HUES64 (cell line): Measurements from ENCODE around the gene ST8SIA5.

Experiments
- H3K27ac ChIP-seq: 2 replicates; pipeline ENCODE4 v1.7.0; 2013; ENCODE audit warnings: low read depth, low read length, inconsistent platforms
- H3K27me3 ChIP-seq: 2 replicates; pipeline ENCODE4 v1.6.1; 2013; ENCODE audit warnings: mild to moderate bottlenecking, low read length; ENCODE audit not compliant: insufficient read depth
- H3K36me3 ChIP-seq: 2 replicates; pipeline ENCODE4 v1.6.1; 2013; ENCODE audit warnings: mild to moderate bottlenecking, low read length; ENCODE audit not compliant: insufficient read depth
- H3K4me1 ChIP-seq: 2 replicates; pipeline ENCODE4 v1.6.1; 2013; ENCODE audit warnings: mild to moderate bottlenecking, low read length, moderate library complexity; ENCODE audit not compliant: insufficient read depth
- H3K4me3 ChIP-seq: 2 replicates; pipeline ENCODE4 v1.5.1; 2013; ENCODE audit warnings: mild to moderate bottlenecking, low read length, moderate library complexity
- H3K9ac ChIP-seq: 2 replicates; pipeline ENCODE4 v1.6.1; 2013; ENCODE audit warnings: mild to moderate bottlenecking, low read depth, low read length
- H3K9me3 ChIP-seq: 2 replicates; pipeline ENCODE4 v1.6.1; 2013; ENCODE audit warnings: low read depth, low read length; ENCODE audit not compliant: insufficient read depth
- WGBS: fragments of 150-250, 120-280 bp; methylation state at CpG from one replicate; pipeline ENCODE4 v1.1.7; 2013; ENCODE audit warnings: missing lambda C conversion rate; 5-methylcytosine and 5-hydroxymethylcytosine counted together

Gene ST8SIA5

DNA sequence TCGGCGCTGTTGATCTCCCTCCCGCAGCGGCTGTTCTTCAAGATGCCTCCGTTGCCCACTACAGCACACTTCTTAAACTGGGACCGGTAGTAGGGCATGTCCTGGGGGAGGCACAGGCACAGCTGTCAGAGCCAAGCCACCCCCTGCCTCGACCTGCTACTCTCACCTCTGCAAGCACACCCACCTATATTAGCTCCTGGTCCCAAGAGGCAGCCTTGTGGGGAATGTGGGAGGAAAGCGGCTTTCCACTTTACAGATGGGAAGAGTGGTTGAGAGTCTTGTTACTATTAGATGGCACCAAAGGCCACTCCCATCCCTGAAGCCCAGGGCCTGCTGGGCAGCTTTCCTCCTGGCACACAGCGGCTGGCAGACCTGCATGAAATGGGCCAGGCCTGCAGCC lies 70.7 kb downstream of the ST8SIA5 start:
- Histone ChIP-seq H3K9me3 (no peaks in the 10 kb centered on the region), H3K9ac (no peak overlapping the region), H3K4me1 (no peaks in the 10 kb centered on the region), H3K27me3 (no peaks in the 10 kb centered on the region), H3K27ac (no peak overlapping the region), H3K36me3 (no peaks in the 10 kb centered on the region), H3K4me3 (no peak overlapping the region)
- 96% methylated on average over 8 of the region's 9 CpGs for WGBS

DNA sequence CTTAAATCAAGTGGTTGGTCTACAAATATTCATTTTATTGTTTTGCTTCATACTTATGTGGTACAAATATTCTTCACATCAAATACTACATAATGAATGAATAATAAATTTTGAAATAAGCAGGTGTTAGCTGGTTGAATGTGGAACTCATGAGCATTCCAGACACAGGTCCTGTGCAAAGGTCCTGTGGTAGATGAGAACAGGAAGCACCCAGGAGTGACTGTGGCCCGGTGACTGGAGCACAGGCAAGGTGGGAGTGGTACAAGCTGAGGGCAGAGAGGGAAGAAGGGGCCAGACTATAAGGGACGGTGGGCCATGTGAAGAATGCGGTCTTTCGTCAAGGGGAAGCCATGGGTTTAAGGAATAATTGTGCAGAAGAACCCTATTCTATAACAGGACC lies 73.6 kb downstream of the ST8SIA5 start:
- no peak overlapping the region for H3K4me3 ChIP-seq
- H3K27me3 ChIP-seq = no peaks in the 10 kb centered on the region
- no peak overlapping the region for H3K9ac ChIP-seq
- no peak overlapping the region for H3K27ac ChIP-seq
- H3K36me3 ChIP-seq = no peaks in the 10 kb centered on the region
- H3K4me1 ChIP-seq = no peaks in the 10 kb centered on the region
- no peaks in the 10 kb centered on the region for H3K9me3 ChIP-seq
- WGBS = 94% methylated on average over 3 of the region's 4 CpGs

DNA sequence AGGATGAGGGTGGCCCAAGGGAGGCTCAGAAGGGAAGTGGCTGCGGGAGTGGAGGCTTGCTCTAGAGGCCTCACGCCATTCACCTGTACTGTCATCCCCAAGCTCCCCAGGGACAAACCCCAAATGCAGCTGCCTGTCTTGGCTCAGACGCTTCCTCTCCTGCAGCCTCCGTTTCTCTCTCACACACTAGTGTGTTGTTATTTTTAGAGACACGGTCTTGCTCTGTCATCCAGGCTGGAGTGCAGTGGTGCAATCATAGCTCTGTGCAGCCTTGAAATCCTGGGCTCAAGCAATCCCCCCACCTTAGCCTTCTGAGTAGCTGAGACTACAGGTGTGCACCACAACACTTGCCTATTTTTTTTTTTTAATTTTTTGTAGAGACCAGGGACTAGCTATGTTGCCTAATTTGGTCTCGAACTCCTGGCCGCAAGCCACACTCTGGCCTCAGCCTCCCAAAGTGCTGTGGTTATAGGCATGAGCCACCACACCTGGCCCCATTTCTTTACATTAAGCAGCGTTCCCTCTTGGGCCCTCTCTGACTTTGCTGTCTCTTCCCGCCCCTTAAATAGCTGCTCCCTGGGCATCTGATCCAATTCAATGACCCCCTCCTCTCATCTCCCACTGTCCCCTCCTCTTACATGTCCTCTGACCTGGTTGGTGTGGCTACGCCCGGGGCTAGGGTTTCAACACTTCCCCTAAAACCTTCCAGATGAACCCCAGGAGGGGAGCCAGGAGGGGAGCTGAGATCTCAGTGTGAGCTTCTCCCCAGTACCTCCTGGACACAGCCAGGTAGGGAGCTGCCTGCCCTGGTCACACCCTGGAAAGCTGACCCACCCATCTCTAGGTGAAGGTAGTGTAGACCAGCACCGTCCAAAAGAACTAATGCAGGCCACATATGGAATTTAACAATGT lies 75.8 kb downstream of the ST8SIA5 start:
- WGBS = 91% methylated on average over 12 of the region's 12 CpGs
- Histone ChIP-seq H3K9ac (no peak overlapping the region), H3K4me3 (no peak overlapping the region), H3K27me3 (no peaks in the 10 kb centered on the region), H3K27ac (no peak overlapping the region), H3K36me3 (no peaks in the 10 kb centered on the region), H3K4me1 (no peaks in the 10 kb centered on the region; the same call in 1 of the 2 replicates), H3K9me3 (no peaks in the 10 kb centered on the region)

DNA sequence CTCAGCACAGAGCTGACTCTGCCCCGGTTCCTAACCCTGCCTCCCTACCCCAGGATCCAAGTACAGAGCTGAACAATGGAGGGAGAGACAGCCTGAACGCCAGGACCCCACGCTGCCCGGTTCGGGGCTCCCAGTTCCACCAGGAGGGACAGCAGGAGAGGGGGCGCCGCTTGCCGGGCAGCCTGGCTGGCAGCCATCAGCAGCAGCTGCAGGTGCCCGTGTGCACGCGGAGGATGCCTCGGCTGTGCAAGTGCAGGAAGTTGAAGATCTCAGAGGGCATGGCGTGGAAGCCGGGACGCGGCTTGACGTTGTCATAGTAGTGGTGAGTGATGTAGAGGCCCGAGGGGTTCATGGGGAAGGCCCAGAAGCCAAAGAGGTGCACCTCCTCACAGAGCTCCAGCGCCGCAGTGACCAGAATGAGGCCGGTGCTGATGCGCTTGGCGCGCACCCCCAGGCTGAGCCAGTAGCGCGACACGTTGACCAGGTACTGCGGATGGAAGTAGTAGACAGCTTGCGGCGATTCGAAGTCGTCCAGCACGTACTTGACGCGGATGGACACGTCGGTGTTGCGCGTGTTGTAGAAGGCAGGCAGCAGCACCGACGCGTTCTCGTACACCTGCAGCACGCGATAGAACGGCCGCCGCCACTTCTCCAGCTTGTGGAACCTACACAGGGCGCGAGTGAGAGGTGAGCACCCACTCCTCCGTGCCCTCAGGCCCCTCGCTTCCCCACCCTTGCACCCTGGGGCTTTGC lies 76.8 kb downstream of the ST8SIA5 start:
- Histone ChIP-seq H3K9me3 (no peaks in the 10 kb centered on the region), H3K27ac (no peak overlapping the region), H3K36me3 (no peaks in the 10 kb centered on the region), H3K9ac (no peak overlapping the region), H3K27me3 (no peaks in the 10 kb centered on the region), H3K4me1 (no peaks in the 10 kb centered on the region; the same call in 1 of the 2 replicates), H3K4me3 (no peak overlapping the region)
- whole genome bisulfite sequencing = 95% methylated on average over 52 of the region's 52 CpGs

DNA sequence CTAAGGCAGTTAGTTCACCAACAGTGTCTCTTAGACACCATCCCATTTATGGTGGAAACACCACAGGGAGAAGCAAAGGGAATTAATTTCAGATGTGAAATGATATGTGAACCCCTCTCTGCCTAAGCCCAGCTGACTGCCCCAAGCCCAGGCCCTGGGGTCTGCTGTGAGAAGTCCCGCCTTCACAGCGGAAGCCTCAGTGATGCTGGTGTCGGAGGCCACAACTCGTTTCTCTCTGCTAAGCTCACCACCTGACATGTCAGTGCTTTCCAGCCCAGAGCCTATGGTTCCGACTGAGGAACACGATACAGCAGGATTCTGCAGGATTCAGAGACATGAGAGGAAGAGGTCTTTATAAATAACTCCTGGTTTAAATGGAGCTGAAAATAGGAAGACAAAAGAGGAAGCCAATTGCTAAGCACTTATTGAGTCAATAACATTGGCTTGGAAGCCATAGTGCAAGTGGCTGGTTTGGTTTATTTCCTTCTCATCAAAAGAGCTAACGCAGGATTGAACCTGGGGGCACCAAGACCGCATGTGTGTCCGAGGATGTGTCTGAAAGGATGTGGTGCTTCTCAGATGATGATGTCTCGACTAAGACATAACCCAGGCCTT lies 78.0 kb downstream of the ST8SIA5 start:
- Histone ChIP-seq H3K4me1 (no peaks in the 10 kb centered on the region; the same call in 1 of the 2 replicates), H3K27me3 (no peaks in the 10 kb centered on the region), H3K4me3 (no peak overlapping the region), H3K36me3 (no peaks in the 10 kb centered on the region), H3K9ac (no peak overlapping the region), H3K27ac (no peak overlapping the region), H3K9me3 (no peaks in the 10 kb centered on the region)
- WGBS = 93% methylated on average over 10 of the region's 10 CpGs

DNA sequence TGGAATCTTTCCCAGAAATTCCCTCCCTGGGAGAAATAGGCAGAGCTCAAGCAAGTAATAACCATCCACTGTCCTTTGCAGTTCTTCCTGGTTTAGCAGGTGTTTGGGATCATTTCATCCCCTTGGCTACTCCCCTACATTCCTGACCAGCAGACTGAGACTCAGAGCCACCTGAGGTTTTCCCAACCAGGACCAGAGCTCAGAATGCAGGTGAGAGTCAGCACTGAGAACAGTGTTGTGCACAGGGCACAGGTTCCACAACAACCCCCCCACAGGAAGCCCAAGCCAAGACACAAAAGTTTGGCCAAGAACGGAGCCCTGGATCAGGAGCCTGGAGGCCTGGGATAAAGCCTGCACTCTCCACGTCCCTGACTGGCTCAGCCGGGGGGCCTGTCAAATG lies 78.8 kb downstream of the ST8SIA5 start:
- no peaks in the 10 kb centered on the region for H3K27me3 ChIP-seq
- H3K36me3 ChIP-seq = no peaks in the 10 kb centered on the region
- no peak overlapping the region for H3K4me3 ChIP-seq
- WGBS = 73% methylated on average over 3 of the region's 3 CpGs
- H3K4me1 ChIP-seq = no peaks in the 10 kb centered on the region; the same call in 1 of the 2 replicates
- H3K27ac ChIP-seq = no peak overlapping the region
- H3K9me3 ChIP-seq = no peaks in the 10 kb centered on the region
- H3K9ac ChIP-seq = no peak overlapping the region

DNA sequence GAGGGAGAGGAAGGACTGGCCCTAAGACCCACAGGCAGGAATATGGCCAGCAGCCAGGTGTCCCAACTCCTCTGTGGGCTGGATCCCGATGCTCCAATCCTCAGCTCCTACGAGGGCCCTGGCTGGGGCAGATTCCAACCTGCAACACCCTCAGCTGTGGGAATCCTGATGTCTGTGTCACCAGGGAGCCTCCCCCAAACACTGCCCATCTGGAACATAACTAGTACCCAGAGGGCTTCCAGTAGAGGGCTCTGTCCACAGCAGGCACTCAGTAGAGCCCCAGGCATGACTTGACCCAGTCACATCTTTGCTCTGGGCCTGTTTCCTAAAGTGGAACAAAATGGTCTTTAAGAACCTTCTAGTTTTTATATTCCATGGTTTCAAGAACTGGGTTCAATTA lies 79.2 kb downstream of the ST8SIA5 start:
- Histone ChIP-seq H3K4me3 (no peak overlapping the region), H3K36me3 (no peaks in the 10 kb centered on the region), H3K27me3 (no peaks in the 10 kb centered on the region), H3K9me3 (no peaks in the 10 kb centered on the region), H3K4me1 (no peaks in the 10 kb centered on the region; the same call in 1 of the 2 replicates), H3K9ac (no peak overlapping the region), H3K27ac (no peak overlapping the region)
- WGBS = 84% methylated on average over 2 of the region's 2 CpGs

DNA sequence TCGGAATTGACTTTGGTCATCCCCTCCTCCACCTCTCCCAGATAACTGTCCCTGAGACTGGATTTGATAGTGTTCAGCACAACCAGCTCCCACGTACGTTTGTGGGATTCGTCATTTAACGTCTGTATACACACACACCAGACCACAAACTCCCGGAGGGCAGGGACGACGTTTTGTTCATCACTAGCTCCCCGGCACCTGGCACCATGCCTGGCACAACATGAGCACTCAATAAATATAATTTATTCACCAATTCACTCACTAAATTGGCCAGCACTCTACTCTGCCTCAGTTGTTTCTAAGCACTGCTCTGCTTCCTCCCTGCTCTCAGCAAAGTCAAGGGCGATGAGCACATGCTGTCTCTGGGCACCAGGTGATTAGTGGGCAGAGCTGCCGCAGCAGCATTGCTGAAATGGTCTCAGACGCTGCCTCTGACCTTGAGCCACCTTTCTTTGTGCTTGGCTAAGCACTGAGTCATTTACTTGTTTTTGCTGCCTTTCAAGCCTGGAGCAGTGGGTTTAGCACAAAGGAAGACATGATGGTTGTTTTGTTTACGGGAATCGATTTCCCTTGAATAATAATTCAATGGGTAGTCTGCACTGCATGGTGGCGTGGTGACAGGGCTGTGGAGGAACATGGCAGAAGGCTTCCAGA lies 80.5 kb downstream of the ST8SIA5 start:
- no peaks in the 10 kb centered on the region for H3K36me3 ChIP-seq
- H3K4me3 ChIP-seq = no peak overlapping the region
- H3K9ac ChIP-seq = no peak overlapping the region
- H3K9me3 ChIP-seq = no peaks in the 10 kb centered on the region
- no peaks in the 10 kb centered on the region; the same call in 1 of the 2 replicates for H3K4me1 ChIP-seq
- no peaks in the 10 kb centered on the region for H3K27me3 ChIP-seq
- H3K27ac ChIP-seq = no peak overlapping the region
- WGBS = 74% methylated on average over 15 of the region's 15 CpGs

DNA sequence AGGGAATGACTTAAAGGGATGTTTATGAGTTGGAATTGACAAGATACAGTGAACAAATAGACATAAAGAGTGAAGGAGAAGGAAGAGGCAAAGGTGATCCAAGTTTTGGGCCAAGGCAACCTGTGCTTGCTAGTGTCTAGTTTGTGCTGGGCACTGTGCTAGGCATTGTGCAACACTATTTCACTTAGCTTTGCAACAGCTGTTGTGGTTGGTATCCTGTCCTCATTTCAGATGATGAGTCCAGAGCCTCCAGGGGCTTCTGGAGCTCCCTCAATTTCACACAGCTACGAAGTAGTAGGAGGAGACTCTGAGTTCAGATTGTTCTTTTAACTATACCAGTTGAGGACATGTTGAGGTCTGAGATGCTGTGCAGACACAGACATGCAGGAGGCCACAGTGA lies 81.7 kb downstream of the ST8SIA5 start:
- Histone ChIP-seq H3K4me1 (no peaks in the 10 kb centered on the region; the same call in 1 of the 2 replicates), H3K27ac (no peak overlapping the region), H3K4me3 (no peak overlapping the region), H3K9me3 (no peaks in the 10 kb centered on the region), H3K27me3 (no peaks in the 10 kb centered on the region), H3K36me3 (no peaks in the 10 kb centered on the region), H3K9ac (no peak overlapping the region)
- 80% methylated on average over 1 of the region's 1 CpG for WGBS

DNA sequence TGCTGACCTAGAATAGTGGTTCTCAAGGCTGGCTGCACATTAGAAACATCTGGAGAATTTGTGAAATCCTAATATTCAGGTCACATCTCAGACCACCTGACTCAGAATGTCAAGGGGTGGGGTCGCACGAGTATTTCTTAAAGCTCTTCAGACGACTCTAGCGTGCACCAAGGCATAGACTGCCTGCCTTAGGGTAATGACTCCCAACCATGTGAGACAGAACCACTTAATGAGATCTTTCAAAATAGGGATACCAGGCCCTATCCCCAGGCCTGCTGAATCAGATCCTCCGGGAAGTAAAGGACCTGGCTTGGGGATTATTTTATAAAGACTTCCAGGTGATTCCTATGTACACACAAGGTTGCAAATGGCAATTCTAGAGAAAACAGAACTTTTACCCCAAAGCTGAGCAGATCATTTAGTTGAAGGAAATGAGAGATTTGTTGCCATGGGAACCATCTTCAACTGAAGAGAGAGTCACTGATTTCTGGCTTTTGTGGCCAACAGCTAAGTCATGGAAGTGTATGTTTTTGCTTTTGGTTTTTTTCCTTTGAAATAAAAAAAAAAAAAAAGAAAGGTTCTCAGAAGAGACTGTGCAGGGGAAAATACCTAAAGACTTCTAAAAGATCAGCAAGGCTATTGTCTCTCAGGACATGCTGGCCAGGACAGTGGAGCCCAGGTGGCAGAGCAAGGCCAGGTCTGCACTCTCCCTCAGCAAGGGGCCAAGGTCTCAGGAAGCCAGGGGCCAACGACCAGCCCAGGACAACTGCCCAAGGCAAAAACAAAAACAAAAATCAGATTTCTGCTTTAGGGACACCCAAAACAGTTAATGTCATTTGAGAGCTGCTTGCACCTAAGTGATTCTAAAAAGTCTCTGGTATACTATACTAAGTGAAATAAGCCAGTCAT lies 84.5 kb downstream of the ST8SIA5 start:
- 81% methylated on average over 6 of the region's 6 CpGs for WGBS

More for the DNA sequence above, 84.5 kb downstream of the ST8SIA5 start:
- no peaks in the 10 kb centered on the region; the same call in 1 of the 2 replicates for H3K4me1 ChIP-seq
- no peaks in the 10 kb centered on the region for H3K36me3 ChIP-seq
- H3K4me3 ChIP-seq = no peak overlapping the region
- H3K9me3 ChIP-seq = no peaks in the 10 kb centered on the region
- no peaks in the 10 kb centered on the region for H3K27me3 ChIP-seq
- H3K9ac ChIP-seq = no peak overlapping the region
- H3K27ac ChIP-seq = no peak overlapping the region
